Skeletal muscle tissue (tissue), 4 donors: Measurements from ENCODE around the gene SASH1. TPM values are rescaled to one million over a fixed set of nuclear protein-coding genes. Genes with fewer than 3 reads are reported as not detected.

Source experiments
- H3K27ac ChIP-seq: one replicate; pipeline ENCODE4 v1.7.0; 2013; ENCODE audit warnings: mild to moderate bottlenecking, low read depth, low read length, inconsistent platforms
- H3K27me3 ChIP-seq, 3 donors: one replicate each; pipeline ENCODE4 v1.7.0; 2013; ENCODE audit warnings: low read length in 3 of 3; ENCODE audit not compliant: control insufficient read depth in 3 of 3, insufficient read depth in 3 of 3
- H3K36me3 ChIP-seq, 3 donors: one replicate each; pipeline ENCODE4 v1.7.0; 2013; ENCODE audit warnings: low read length in 3 of 3; ENCODE audit not compliant: control insufficient read depth in 3 of 3, insufficient read depth in 3 of 3
- H3K4me1 ChIP-seq, 3 donors: one replicate each; pipeline ENCODE4 v1.7.0; 2013; ENCODE audit warnings: low read length in 3 of 3, mild to moderate bottlenecking in 3 of 3; ENCODE audit not compliant: control insufficient read depth in 3 of 3, insufficient read depth in 3 of 3
- H3K4me3 ChIP-seq, 3 donors: one replicate each; pipeline ENCODE4 v1.7.0; 2013; ENCODE audit warnings: low read length in 3 of 3
- H3K9ac ChIP-seq, 3 donors: one replicate each; pipeline ENCODE4 v1.7.0; 2013; ENCODE audit warnings: low read length in 3 of 3, mild to moderate bottlenecking in 3 of 3, moderate library complexity in 2 of 3, low read depth in 1 of 3
- H3K9me3 ChIP-seq, 3 donors: one replicate each; pipeline ENCODE4 v1.7.0; 2013; ENCODE audit warnings: low read length in 3 of 3; ENCODE audit not compliant: control insufficient read depth in 3 of 3
- total RNA-seq: library from RNA; depleted of rRNA; stranded (reverse); fragments of >200 nt; gene quantifications from one replicate; pipeline ENCODE4 v1.2.3, GENCODE V29; 2014
- donor health status: Osteomylitis.

SASH1 gene
- total RNA-seq, 1 donor from 2014 or later = 85.1 TPM

- Histone ChIP-seq H3K9me3 (no peaks in the 10 kb centered on the region), H3K27me3 (no peaks in the 10 kb centered on the region), H3K27ac (no peak overlapping the region), H3K4me1 (peaks cover 0 to 5% (median 0%) of the 10 kb centered on the region in 3 donors), H3K9ac (no peak overlapping the region), H3K4me3 (no peak overlapping the region), H3K36me3 (peaks cover 30 to 59% (median 35%) of the 10 kb centered on the region in 3 donors)
Measured at GRCh38 chr6:148543540-148543939, 200.9 kb downstream of the SASH1 start.

GRCh38 chr6:148544421-148544820, 201.8 kb downstream of the SASH1 start:
- Histone ChIP-seq H3K36me3 (peaks cover 30 to 67% (median 35%) of the 10 kb centered on the region in 3 donors), H3K4me1 (peaks cover 0 to 5% (median 0%) of the 10 kb centered on the region in 3 donors), H3K4me3 (no peak overlapping the region), H3K9me3 (no peaks in the 10 kb centered on the region), H3K27me3 (no peaks in the 10 kb centered on the region), H3K9ac (no peak overlapping the region), H3K27ac (no peak overlapping the region)

- H3K27me3 ChIP-seq = no peaks in the 10 kb centered on the region
- peaks cover 0 to 5% (median 0%) of the 10 kb centered on the region in 3 donors for H3K4me1 ChIP-seq
- peaks cover 23 to 60% (median 27%) of the 10 kb centered on the region in 3 donors for H3K36me3 ChIP-seq
- no peak overlapping the region for H3K9ac ChIP-seq
- H3K9me3 ChIP-seq = no peaks in the 10 kb centered on the region
- H3K27ac ChIP-seq = no peak overlapping the region
- H3K4me3 ChIP-seq = no peak overlapping the region
Measured at GRCh38 chr6:148545901-148546300, 203.3 kb downstream of the SASH1 start.

- no peak overlapping the region for H3K27ac ChIP-seq
- no peak overlapping the region for H3K4me3 ChIP-seq
- no peaks in the 10 kb centered on the region for H3K9me3 ChIP-seq
- no peak overlapping the region for H3K9ac ChIP-seq
- no peaks in the 10 kb centered on the region for H3K27me3 ChIP-seq
- H3K4me1 ChIP-seq = peaks cover 0 to 5% (median 0%) of the 10 kb centered on the region in 3 donors
- peaks cover 20 to 49% (median 22%) of the 10 kb centered on the region in 3 donors for H3K36me3 ChIP-seq
Measured at GRCh38 chr6:148547110-148547509, 204.5 kb downstream of the SASH1 start.

GRCh38 chr6:148548065-148548748, 205.6 kb downstream of the SASH1 start:
- H3K4me1 ChIP-seq = peaks cover 0 to 5% (median 0%) of the 10 kb centered on the region in 3 donors
- H3K4me3 ChIP-seq = no peak overlapping the region
- no peaks in the 10 kb centered on the region for H3K9me3 ChIP-seq
- H3K9ac ChIP-seq = no peak overlapping the region
- peaks cover 14 to 47% (median 22%) of the 10 kb centered on the region in 3 donors for H3K36me3 ChIP-seq
- no peaks in the 10 kb centered on the region for H3K27me3 ChIP-seq
- H3K27ac ChIP-seq = no peak overlapping the region

- H3K9me3 ChIP-seq = no peaks in the 10 kb centered on the region
- H3K27ac ChIP-seq = no peak overlapping the region
- H3K4me3 ChIP-seq = no peak overlapping the region
- peaks cover 8 to 43% (median 20%) of the 10 kb centered on the region in 3 donors for H3K36me3 ChIP-seq
- no peaks in the 10 kb centered on the region for H3K27me3 ChIP-seq
- H3K4me1 ChIP-seq = peaks cover 0 to 5% (median 0%) of the 10 kb centered on the region in 3 donors
- no peak overlapping the region for H3K9ac ChIP-seq
Measured at GRCh38 chr6:148548749-148549140, 206.1 kb downstream of the SASH1 start.

GRCh38 chr6:148550569-148550968, 207.9 kb downstream of the SASH1 start:
- Histone ChIP-seq H3K36me3 (peaks cover 3 to 25% (median 9%) of the 10 kb centered on the region in 3 donors), H3K4me1 (peaks cover 0 to 5% (median 0%) of the 10 kb centered on the region in 3 donors), H3K4me3 (no peak overlapping the region), H3K9me3 (no peaks in the 10 kb centered on the region), H3K9ac (no peak overlapping the region), H3K27ac (no peak overlapping the region), H3K27me3 (no peaks in the 10 kb centered on the region)

- H3K9me3 ChIP-seq = no peaks in the 10 kb centered on the region
- H3K27ac ChIP-seq = no peak overlapping the region
- H3K36me3 ChIP-seq = peaks cover 0 to 19% (median 3%) of the 10 kb centered on the region in 3 donors
- no peak overlapping the region for H3K4me3 ChIP-seq
- no peak overlapping the region for H3K9ac ChIP-seq
- peaks cover 0 to 5% (median 0%) of the 10 kb centered on the region in 3 donors for H3K4me1 ChIP-seq
- no peaks in the 10 kb centered on the region for H3K27me3 ChIP-seq
Measured at GRCh38 chr6:148551226-148551625, 208.6 kb downstream of the SASH1 start.

- H3K27me3 ChIP-seq = no peaks in the 10 kb centered on the region
- peaks cover 0 to 7% (median 3%) of the 10 kb centered on the region in 3 donors for H3K4me1 ChIP-seq
- H3K9ac ChIP-seq = no peak overlapping the region
- H3K4me3 ChIP-seq = no peak overlapping the region
- no peaks in the 10 kb centered on the region for H3K36me3 ChIP-seq
- no peak overlapping the region for H3K27ac ChIP-seq
- H3K9me3 ChIP-seq = no peaks in the 10 kb centered on the region
Measured at GRCh38 chr6:148556410-148556809, 213.8 kb downstream of the SASH1 start.

GRCh38 chr6:148557796-148558321, 215.2 kb downstream of the SASH1 start:
- no peak overlapping the region for H3K4me3 ChIP-seq
- H3K36me3 ChIP-seq = no peaks in the 10 kb centered on the region
- no peaks in the 10 kb centered on the region for H3K27me3 ChIP-seq
- H3K27ac ChIP-seq = no peak overlapping the region
- no peak overlapping the region for H3K9ac ChIP-seq
- H3K9me3 ChIP-seq = no peaks in the 10 kb centered on the region
- peaks cover 0 to 7% (median 3%) of the 10 kb centered on the region in 3 donors for H3K4me1 ChIP-seq
